ENCODE measurements around the gene TBC1D19.
"Not testable (repeated sequence)": the region's sequence is repeated elsewhere in the genome, so short reads cannot be mapped to it uniquely, and the experiment has no call there.

Gene TBC1D19

GRCh38 chr4:26607776-26608175 is 23.9 kb downstream of the TBC1D19 start:
- DNase-seq = no peak

GRCh38 chr4:26609391-26609790 is 25.5 kb downstream of the TBC1D19 start:
- no peak for DNase-seq

GRCh38 chr4:26609868-26610267 is 26.0 kb downstream of the TBC1D19 start:
- no peak for DNase-seq

GRCh38 chr4:26611372-26611771 is 27.5 kb downstream of the TBC1D19 start:
- DNase-seq = no peak

GRCh38 chr4:26611885-26612284 is 28.0 kb downstream of the TBC1D19 start:
- no peak for DNase-seq

- DNase-seq = no peak
These were observed 29.4 kb downstream of the TBC1D19 start for GRCh38 chr4:26613237-26613636.

GRCh38 chr4:26613735-26614134 is 29.9 kb downstream of the TBC1D19 start:
- no peak for DNase-seq

GRCh38 chr4:26619784-26620183 is 35.9 kb downstream of the TBC1D19 start:
- no peak for DNase-seq

GRCh38 chr4:26621366-26621765 is 37.5 kb downstream of the TBC1D19 start:
- DNase-seq = no peak

GRCh38 chr4:26622913-26623312 is 39.0 kb downstream of the TBC1D19 start:
- no peak for DNase-seq

GRCh38 chr4:26626658-26627057 is 42.8 kb downstream of the TBC1D19 start:
- DNase-seq = not testable (repeated sequence)

GRCh38 chr4:26632916-26633315 is 49.0 kb downstream of the TBC1D19 start:
- DNase-seq = no peak

GRCh38 chr4:26634237-26634636 is 50.4 kb downstream of the TBC1D19 start:
- DNase-seq = no peak

- no peak for DNase-seq
These were observed 52.6 kb downstream of the TBC1D19 start for GRCh38 chr4:26636458-26636857.

- not testable (repeated sequence) for DNase-seq
These were observed 56.8 kb downstream of the TBC1D19 start for GRCh38 chr4:26640639-26641038.

- DNase-seq = no peak
These were observed 63.8 kb downstream of the TBC1D19 start for GRCh38 chr4:26647523-26648224.

- no peak for DNase-seq
These were observed 64.4 kb downstream of the TBC1D19 start for GRCh38 chr4:26648260-26648659.

GRCh38 chr4:26660261-26660660 is 76.4 kb downstream of the TBC1D19 start:
- no peak for DNase-seq

GRCh38 chr4:26663888-26664287 is 80.0 kb downstream of the TBC1D19 start:
- no peak for DNase-seq

GRCh38 chr4:26670903-26671537 is 87.1 kb downstream of the TBC1D19 start:
- DNase-seq = no peak

GRCh38 chr4:26679040-26679695 is 95.3 kb downstream of the TBC1D19 start:
- not testable (repeated sequence) for DNase-seq

GRCh38 chr4:26682436-26682835 is 98.6 kb downstream of the TBC1D19 start:
- no peak for DNase-seq

- DNase-seq = no peak
These were observed 101.4 kb downstream of the TBC1D19 start for GRCh38 chr4:26685250-26685649.

- no peak for DNase-seq
These were observed 103.8 kb downstream of the TBC1D19 start for GRCh38 chr4:26687728-26688127.
